ENCODE results near the gene NUP54. TPM values are rescaled to one million over a fixed set of nuclear protein-coding genes. Genes with fewer than 3 reads are reported as not detected.

NUP54 gene
- polyA plus RNA-seq, 2 of the 4 experiments (the other 2 are of a cell fraction) = 32.1 to 43.2 TPM

- no peak for ATAC-seq
- ChIA-PET CTCF (interaction anchor here (1.1 kb wide), 1 partner anchor 14 kb away, joined by 3 read pairs; no protein-coding TSS in a partner anchor), POLR2A (no interaction called here)
- no peak for TF ChIP-seq CEBPB (IDR thresholded peaks at IDR 0.05)
- no peak for TF ChIP-seq KDM5A (IDR thresholded peaks at IDR 0.05)
- TF ChIP-seq EHMT2 (IDR thresholded peaks at IDR 0.05; ENCODE audit: low read depth) = no peak
- no peak for TF ChIP-seq FOSL2 (IDR thresholded peaks at IDR 0.05)
- no peak for TF ChIP-seq FOSL2 (CRISPR knock-in tag; IDR thresholded peaks at IDR 0.05)
- TF ChIP-seq MAFK (IDR thresholded peaks at IDR 0.05; ENCODE audit: partially characterized antibody) = no peak
- no peak for TF ChIP-seq RCOR1 (IDR thresholded peaks at IDR 0.05; ENCODE audit: low read depth, low read length)
- H3K9me3 ChIP-seq = no peaks in the 10 kb centered on the region
- H3K27ac ChIP-seq = no peak overlapping the region
- no peak overlapping the region for H3K4me3 ChIP-seq
- 91% methylated on average over 3 of the region's 3 CpGs for WGBS (ENCODE audit: missing lambda C conversion rate)
- no peaks in the 10 kb centered on the region for H3K4me1 ChIP-seq
- DNase-seq (ENCODE audit: low read depth in 1 of 2, low spot score in 1 of 2) = no peak
- H3K4me2 ChIP-seq = no peak overlapping the region
- no peak for FAIRE-seq
Observed at GRCh38 chr4:76127754-76128153, 20.4 kb downstream of the NUP54 start.

DNA sequence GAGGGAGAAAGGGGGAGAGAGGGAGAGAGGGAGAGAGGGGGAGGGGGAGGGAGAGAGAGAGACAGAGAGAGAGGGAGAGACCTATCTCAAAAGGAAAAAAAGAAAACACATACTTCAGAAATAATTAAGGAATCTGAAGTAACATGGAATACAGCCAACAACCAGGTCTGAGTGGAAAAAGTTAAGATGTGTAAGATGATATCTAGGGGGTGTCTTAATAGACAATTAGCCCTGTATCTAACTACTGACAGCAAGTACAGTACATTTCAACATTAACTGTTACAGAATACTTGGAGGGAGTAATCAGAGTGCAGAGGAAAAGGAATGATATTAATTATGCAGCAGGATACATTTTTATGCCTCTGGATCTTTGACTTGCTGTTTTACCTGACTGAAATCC lies 22.4 kb downstream of the NUP54 start:
- no peak for ATAC-seq
- CTCF ChIA-PET = no interaction called here

More for the DNA sequence above, 22.4 kb downstream of the NUP54 start:
- Histone ChIP-seq H3K27ac (no peak overlapping the region), H3K9me3 (no peaks in the 10 kb centered on the region), H3K4me1 (no peaks in the 10 kb centered on the region), H3K4me2 (no peak overlapping the region), H3K4me3 (no peak overlapping the region)
- TF ChIP-seq ZSCAN20 (CRISPR knock-in tag; IDR thresholded peaks at IDR 0.05) = no peak
- no peak for TF ChIP-seq TP53 (CRISPR knock-in tag; IDR thresholded peaks at IDR 0.05)
- TF ChIP-seq, protein P1, sequence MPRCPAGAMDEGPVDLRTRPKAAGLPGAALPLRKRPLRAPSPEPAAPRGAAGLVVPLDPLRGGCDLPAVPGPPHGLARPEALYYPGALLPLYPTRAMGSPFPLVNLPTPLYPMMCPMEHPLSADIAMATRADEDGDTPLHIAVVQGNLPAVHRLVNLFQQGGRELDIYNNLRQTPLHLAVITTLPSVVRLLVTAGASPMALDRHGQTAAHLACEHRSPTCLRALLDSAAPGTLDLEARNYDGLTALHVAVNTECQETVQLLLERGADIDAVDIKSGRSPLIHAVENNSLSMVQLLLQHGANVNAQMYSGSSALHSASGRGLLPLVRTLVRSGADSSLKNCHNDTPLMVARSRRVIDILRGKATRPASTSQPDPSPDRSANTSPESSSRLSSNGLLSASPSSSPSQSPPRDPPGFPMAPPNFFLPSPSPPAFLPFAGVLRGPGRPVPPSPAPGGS (IDR thresholded peaks at IDR 0.05) = no peak
- TF ChIP-seq, protein P2, sequence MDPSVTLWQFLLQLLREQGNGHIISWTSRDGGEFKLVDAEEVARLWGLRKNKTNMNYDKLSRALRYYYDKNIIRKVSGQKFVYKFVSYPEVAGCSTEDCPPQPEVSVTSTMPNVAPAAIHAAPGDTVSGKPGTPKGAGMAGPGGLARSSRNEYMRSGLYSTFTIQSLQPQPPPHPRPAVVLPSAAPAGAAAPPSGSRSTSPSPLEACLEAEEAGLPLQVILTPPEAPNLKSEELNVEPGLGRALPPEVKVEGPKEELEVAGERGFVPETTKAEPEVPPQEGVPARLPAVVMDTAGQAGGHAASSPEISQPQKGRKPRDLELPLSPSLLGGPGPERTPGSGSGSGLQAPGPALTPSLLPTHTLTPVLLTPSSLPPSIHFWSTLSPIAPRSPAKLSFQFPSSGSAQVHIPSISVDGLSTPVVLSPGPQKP (IDR thresholded peaks at IDR 0.05; ENCODE audit: low read depth, low read length) = no peak
- no peak for TF ChIP-seq HOXB5 (CRISPR knock-in tag; IDR thresholded peaks at IDR 0.05)
- no peak for TF ChIP-seq ZNF302 (CRISPR knock-in tag; IDR thresholded peaks at IDR 0.05)
- TF ChIP-seq REST (IDR thresholded peaks at IDR 0.05) = no peak
- TF ChIP-seq, protein P3, sequence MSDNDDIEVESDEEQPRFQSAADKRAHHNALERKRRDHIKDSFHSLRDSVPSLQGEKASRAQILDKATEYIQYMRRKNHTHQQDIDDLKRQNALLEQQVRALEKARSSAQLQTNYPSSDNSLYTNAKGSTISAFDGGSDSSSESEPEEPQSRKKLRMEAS (IDR thresholded peaks at IDR 0.05) = no peak
- no peak for TF ChIP-seq PHF8 (IDR thresholded peaks at IDR 0.05; ENCODE audit: borderline replicate concordance, low read depth)
- no peak for TF ChIP-seq KDM5A (IDR thresholded peaks at IDR 0.05)
- TF ChIP-seq EHF (CRISPR knock-in tag; IDR thresholded peaks at IDR 0.05) = no peak
- no peak for FAIRE-seq
- DNase-seq (ENCODE audit: low read depth in 1 of 2, low spot score in 1 of 2) = no peak
- POLR2A ChIA-PET = no interaction called here

Data from A549 (cell line).